Measurements from ENCODE around the gene CHCHD4. TPM values are rescaled to one million over a fixed set of nuclear protein-coding genes. Genes with fewer than 3 reads are reported as not detected.

CHCHD4 gene
- total and polyA plus RNA-seq, 2 of the 13 experiments (the other 11 are each of a cell fraction or from before 2014, with no cell fraction given), result 15.8 to 24.1 TPM

DNA sequence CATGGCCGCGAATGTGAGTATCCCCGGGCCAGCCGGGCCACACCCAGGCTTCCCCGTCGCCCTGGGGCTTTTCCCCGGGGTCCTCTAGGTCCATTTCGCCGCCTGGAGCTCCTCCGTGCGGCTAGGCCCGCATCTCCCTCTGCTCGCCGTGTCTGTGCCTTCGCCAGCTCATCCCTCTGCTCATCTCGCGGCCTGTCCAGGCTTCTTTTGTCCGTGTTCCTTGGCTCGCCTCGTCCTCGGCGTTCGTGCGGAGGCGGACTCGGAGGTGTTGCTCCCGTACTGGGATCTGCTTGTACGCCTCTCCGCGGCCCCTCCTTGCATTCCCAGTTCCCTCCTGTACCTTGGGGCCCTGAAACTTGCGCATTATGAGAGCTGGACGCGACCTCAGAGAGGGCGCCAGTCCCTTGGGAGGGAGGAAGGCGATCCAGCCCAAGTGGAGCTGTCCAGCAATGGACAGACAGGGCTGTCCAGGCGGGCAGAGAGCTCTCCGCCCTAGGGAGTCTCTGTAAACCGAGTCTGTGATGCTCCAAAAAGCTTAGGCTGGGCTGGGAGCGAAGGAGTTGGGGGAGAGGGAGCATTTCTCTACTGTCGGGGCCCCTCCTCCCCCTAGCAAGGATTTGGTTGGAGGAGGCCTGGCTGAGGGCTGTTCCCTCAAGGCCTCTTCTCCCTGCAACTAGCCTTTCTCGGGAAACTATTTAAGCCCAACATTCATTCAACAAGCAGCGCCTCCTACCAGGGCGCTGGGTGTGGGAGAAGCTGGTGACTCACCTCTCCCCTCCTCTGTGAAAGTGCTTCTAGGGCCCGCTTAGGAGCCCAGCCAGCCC, 735 bp upstream of the CHCHD4 start (continued):
- no peak for TF ChIP-seq NR2C2 (CRISPR knock-in tag; IDR thresholded peaks at IDR 0.05; ENCODE audit: borderline replicate concordance)
- TF ChIP-seq, protein P1, sequence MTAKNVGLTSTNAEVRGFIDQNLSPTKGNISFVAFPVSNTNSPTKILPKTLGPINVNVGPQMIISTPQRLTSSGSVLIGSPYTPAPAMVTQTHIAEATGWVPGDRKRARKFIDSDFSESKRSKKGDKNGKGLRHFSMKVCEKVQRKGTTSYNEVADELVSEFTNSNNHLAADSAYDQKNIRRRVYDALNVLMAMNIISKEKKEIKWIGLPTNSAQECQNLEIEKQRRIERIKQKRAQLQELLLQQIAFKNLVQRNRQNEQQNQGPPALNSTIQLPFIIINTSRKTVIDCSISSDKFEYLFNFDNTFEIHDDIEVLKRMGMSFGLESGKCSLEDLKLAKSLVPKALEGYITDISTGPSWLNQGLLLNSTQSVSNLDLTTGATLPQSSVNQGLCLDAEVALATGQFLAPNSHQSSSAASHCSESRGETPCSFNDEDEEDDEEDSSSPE (CRISPR knock-in tag; IDR thresholded peaks at IDR 0.05), result no peak
- TF ChIP-seq MTF2 (CRISPR knock-in tag; IDR thresholded peaks at IDR 0.05; ENCODE audit: borderline replicate concordance), result no peak
- TF ChIP-seq, protein P2, sequence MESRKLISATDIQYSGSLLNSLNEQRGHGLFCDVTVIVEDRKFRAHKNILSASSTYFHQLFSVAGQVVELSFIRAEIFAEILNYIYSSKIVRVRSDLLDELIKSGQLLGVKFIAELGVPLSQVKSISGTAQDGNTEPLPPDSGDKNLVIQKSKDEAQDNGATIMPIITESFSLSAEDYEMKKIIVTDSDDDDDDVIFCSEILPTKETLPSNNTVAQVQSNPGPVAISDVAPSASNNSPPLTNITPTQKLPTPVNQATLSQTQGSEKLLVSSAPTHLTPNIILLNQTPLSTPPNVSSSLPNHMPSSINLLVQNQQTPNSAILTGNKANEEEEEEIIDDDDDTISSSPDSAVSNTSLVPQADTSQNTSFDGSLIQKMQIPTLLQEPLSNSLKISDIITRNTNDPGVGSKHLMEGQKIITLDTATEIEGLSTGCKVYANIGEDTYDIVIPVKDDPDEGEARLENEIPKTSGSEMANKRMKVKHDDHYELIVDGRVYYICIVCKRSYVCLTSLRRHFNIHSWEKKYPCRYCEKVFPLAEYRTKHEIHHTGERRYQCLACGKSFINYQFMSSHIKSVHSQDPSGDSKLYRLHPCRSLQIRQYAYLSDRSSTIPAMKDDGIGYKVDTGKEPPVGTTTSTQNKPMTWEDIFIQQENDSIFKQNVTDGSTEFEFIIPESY (CRISPR knock-in tag; IDR thresholded peaks at IDR 0.05), result no peak
- TF ChIP-seq, protein P3, sequence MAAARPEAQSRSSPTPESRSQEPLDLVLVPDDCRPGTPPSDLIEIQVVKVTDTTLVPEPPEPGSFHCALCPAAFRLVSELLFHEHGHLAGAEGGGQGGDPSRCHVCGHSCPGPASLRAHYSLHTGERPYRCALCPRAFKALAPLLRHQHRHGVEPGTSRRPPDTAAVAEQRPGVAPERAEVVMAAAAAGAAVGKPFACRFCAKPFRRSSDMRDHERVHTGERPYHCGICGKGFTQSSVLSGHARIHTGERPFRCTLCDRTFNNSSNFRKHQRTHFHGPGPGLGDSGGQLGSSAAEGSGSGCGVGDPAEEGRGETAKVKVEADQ (CRISPR knock-in tag; IDR thresholded peaks at IDR 0.05; ENCODE audit: borderline replicate concordance), result no peak
- TF ChIP-seq, protein P4, sequence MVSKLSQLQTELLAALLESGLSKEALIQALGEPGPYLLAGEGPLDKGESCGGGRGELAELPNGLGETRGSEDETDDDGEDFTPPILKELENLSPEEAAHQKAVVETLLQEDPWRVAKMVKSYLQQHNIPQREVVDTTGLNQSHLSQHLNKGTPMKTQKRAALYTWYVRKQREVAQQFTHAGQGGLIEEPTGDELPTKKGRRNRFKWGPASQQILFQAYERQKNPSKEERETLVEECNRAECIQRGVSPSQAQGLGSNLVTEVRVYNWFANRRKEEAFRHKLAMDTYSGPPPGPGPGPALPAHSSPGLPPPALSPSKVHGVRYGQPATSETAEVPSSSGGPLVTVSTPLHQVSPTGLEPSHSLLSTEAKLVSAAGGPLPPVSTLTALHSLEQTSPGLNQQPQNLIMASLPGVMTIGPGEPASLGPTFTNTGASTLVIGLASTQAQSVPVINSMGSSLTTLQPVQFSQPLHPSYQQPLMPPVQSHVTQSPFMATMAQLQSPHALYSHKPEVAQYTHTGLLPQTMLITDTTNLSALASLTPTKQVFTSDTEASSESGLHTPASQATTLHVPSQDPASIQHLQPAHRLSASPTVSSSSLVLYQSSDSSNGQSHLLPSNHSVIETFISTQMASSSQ (IDR thresholded peaks at IDR 0.05; ENCODE audit: low read depth), result no peak
- TF ChIP-seq, protein P4 (CRISPR knock-in tag; IDR thresholded peaks at IDR 0.05; ENCODE audit: borderline replicate concordance), result no peak
- TF ChIP-seq CBX1 (IDR thresholded peaks at IDR 0.05; ENCODE audit: low read depth), result no peak
- no peak for TF ChIP-seq NFRKB (IDR thresholded peaks at IDR 0.05)
- no peak for TF ChIP-seq CCAR2 (optimal IDR thresholded peaks at IDR 0.05; ENCODE audit: low read depth, low read length)
